Measurements from ENCODE around the gene TMPRSS6. TPM values are rescaled to one million over a fixed set of nuclear protein-coding genes. Genes with fewer than 3 reads are reported as not detected.

TMPRSS6 gene
- total RNA-seq, 1 experiment from 2014 or later: not detected

DNA sequence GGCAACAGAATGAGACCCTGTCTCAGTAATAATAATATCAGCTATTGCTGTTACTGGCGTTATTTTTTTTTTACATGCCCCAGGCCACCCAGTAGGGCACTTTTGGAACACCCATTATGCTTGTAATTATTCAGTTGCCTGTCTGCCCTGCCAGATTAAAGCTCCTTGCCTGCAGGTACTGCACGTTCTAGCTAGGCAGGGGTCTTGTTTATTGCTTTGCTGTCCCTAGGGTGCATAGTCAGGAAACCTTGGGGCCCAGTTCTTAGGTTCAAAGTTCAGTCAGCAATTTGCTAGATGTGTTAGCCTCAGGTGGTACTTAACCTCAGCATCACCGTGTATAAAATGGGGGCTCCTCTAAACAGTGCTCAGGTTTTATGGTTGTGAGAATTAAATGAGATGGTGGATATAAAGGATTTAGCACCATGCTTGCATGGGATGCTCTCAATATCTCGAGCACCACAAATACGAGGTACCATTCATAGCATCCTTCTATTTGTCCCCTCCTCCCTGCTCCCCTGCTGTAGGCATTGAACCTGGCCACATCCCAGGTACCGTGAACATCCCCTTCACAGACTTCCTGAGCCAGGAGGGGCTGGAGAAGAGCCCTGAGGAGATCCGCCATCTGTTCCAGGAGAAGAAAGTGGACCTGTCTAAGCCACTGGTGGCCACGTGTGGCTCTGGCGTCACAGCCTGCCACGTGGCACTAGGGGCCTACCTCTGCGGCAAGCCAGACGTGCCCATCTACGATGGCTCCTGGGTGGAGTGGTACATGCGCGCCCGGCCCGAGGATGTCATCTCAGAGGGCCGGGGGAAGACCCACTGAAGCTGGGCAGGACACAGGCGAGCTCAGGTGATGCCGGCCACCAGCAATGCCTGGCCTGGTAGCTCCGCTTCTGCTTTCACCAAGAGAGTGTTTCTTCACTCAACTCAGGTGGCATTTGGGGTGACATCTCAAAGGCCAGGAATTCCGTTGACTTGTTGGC is 80.5 kb downstream of the TMPRSS6 start:
- no peak for DNase-seq (ENCODE audit: low read depth)

DNA sequence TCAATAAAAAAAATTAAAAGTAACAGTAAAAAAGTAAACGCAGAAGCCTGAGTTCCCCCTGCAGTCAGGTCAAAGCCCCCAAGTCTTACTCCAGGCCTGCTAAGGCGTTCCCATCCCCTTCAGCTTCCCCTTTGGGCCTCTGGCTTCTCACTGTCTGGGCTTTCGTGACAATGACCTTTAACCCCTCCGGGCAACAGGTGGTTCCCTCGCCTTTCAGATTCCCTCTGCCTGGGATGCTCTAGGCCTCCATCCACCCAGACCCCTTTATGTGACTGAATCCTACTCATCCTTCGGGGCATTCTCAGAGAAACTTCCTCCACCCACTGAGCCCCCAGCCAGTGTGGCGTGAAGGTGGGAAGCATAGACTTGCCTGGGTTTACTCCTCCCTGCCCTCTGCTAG is 82.0 kb downstream of the TMPRSS6 start:
- no peak for DNase-seq (ENCODE audit: low read depth)

DNA sequence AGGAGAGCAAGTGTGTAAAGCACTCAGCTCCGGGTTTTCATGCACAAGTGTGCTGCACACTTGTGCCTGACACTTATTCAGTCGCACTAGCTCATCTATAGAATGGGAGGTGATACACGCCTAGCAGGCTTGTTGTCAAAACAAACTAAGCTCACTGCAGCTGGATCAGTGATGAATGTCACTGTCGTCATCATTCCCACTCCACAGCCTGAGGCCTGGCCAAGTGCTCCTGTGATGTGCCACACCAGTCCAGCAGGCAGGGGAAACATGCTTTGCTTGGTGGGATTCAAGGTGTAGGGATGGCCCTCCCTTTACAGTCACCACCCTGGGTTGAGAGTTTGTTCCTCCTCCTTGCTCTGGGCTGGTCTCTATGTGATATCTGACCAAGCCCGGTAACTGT is 83.2 kb downstream of the TMPRSS6 start:
- no peak for DNase-seq (ENCODE audit: low read depth)

DNA sequence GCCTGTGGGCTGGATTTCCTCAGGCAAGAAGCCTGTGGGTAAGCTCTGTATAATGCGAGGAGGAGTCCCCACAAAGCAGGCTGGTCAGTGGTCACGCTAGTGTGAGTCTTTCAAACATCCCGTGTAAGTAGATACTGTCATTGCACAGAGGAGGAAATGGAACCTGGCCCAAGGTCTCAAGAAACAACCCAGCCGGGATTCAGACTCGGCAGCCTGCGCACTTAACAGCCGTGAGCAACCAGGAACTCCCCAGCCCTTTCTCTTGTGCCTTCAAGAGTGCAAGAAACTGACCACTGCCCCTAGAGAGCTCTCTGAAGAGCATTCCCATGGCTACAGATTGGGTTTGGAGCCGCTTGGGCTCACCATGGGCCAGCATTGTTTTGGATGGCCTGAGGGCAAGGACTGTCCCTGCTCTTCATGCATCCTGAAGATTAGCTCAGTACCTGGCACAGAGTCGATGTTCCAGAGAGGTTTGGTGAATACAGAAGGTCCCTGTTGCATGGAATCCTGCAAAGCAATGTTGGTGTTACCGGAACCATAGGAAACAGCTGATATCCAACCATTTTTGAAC is 83.9 kb downstream of the TMPRSS6 start:
- no peak for DNase-seq (ENCODE audit: low read depth)

DNA sequence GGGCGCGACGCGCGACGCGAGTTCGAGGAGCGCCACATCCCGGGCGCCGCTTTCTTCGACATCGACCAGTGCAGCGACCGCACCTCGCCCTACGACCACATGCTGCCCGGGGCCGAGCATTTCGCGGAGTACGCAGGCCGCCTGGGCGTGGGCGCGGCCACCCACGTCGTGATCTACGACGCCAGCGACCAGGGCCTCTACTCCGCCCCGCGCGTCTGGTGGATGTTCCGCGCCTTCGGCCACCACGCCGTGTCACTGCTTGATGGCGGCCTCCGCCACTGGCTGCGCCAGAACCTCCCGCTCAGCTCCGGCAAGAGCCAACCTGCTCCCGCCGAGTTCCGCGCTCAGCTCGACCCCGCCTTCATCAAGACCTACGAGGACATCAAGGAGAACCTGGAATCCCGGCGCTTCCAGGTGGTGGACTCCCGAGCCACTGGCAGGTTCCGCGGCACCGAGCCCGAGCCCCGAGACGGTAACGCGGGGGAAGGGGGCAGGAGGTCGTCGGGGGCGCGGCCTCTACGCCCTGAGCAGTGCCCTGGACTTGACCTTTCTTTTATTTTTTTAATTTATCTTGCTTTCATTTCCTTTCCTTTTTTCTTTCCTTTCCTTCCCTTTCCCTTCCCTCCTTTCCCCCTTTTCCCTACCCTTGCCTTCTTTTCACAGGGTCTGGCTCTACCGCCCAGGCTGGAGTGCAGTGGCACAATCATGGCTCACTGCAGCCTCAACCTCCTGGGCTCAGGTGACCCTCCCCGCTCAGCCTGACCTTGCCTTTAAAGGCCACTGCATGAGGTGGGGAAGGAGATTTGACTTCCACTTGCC is 85.0 kb downstream of the TMPRSS6 start:
- no peak for DNase-seq (ENCODE audit: low read depth)

DNA sequence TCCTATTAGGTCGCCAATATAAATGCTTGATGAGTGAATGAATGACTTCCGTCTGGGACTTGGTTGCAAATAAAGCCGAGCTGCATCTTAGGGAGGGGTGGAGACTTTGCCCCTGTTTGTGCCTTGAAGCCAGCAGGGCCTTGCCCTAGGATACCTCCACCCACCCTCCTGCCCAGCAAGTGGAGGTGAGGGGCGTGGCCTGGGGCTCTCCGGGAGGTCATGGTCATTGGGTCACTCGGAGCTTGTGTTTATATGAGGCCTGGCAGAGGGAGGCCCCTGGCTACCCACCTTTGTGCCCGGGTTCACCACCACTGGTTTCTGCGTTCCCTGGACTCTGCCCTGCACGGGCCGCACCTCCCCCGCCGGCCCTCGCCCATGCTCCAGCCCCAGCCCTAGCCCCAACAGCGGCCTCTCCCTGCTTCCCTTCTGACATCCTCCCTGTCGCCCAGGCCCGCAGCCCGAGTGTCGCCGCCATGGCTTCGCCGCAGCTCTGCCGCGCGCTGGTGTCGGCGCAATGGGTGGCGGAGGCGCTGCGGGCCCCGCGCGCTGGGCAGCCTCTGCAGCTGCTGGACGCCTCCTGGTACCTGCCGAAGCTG is 85.7 kb downstream of the TMPRSS6 start:
- DNase-seq (ENCODE audit: low read depth): no peak

DNA sequence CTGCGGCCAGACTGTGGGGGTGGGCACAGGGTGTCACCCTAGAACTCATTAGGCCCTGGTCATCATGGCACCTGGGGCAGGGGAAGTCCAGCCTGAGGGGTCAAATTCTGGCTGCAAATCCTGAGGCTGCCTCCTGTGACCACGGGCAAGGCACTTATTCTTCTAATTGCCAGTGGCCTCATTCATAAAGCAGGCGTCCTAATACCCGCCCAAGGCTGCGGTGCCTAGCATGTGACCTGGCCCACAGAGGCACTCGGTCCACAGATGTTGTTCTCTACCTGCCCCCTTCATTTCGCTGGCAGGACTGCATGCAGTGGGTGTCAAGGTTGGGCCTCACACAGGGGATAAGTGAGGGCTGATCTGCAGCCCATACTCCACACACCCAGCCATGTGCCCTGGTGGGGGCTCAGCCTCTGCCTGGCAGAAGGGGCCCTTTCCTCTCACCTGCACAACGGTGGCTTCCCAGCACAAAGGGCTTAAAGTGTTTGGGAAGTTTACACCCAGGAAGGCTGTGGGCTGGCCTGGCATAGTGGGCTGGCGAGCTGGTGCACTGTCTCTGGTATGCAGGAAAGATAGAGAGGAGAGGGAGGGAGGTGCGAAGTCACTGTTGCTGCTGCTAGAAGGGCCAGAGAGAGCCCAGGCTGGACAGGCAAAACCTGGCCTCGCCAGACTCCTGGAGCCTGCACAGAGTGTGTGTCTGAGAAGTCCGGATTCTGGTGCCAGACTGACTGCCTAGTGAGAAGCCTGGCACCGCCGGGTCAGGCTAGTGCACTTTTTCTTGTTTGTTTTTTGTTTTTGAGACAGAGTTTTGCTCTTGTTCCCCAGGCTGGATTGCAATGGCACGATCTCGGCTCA is 86.8 kb downstream of the TMPRSS6 start:
- no peak for DNase-seq (ENCODE audit: low read depth)

DNA sequence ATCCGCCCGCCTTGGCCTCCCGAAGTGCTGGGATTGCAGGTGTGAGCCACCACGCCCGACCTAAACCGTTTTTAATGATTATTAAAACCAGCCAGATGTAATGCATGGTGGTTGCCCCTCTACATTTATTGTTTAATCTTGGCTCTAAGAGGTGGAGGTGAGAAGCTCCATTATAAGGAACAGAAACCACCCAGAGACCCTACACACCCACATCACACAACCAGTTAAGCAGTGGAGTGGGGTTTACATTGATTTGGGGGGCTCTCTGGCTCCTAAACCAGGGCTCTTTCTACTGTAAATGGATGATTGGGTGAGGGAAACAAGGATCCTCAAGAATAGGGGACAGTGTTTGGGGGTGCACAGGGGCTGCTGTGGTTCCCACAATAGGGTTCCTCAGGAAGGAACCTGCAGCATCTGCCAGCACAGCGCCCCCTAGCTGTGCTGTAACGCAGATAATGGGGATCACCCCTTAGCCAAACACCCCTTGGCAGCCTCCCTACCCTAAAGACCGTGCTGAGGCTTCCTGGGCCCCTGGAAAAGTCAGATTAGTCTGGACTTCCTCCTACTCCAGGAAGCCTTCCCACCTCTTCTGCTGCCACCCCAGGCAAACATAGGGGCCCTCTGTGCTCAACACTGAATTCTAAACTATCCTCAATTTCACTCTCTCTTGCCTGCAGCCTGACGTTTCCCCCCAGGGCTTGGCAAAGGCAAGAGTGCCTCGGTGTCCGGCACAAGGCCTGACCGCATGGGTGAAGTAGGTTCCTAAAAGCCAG is 87.6 kb downstream of the TMPRSS6 start:
- peak; percentile 32 for DNase-seq (ENCODE audit: low read depth)

DNA sequence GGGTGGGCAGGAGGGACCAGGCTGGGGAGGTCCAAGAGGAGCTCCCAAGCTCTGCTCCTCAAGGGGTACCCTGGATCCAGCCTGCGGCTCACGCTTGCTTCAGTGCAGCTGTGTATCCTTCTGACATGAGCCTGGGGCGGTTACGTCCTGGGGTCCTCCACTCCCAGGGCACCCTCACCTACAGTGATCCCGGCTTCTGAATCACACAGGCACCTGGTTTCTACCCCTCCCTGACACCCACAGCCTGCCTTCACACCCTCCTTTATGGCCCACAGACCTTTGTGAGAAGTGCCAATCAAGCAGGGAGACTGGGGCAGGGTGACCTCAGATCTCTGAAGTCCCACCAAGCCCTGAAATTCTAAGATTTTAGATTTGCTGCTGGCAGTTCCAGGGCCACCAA is 88.5 kb downstream of the TMPRSS6 start:
- DNase-seq (ENCODE audit: low read depth): no peak

DNA sequence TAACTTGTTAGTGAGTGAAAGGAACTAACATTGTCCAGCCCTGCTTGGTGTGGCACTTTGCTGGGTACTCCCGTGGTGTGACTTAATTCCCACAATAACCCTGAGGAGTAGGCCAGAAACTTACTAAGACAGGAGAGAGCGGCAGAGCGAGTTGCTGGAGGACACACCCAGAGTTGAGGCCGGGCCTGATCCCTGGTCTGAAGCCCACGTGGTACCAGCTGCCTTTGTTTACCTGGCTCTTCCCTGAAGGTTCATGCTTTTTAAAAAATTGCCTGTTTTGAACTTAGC is 89.4 kb downstream of the TMPRSS6 start:
- peak; percentile 33 for DNase-seq (ENCODE audit: low read depth)

DNA sequence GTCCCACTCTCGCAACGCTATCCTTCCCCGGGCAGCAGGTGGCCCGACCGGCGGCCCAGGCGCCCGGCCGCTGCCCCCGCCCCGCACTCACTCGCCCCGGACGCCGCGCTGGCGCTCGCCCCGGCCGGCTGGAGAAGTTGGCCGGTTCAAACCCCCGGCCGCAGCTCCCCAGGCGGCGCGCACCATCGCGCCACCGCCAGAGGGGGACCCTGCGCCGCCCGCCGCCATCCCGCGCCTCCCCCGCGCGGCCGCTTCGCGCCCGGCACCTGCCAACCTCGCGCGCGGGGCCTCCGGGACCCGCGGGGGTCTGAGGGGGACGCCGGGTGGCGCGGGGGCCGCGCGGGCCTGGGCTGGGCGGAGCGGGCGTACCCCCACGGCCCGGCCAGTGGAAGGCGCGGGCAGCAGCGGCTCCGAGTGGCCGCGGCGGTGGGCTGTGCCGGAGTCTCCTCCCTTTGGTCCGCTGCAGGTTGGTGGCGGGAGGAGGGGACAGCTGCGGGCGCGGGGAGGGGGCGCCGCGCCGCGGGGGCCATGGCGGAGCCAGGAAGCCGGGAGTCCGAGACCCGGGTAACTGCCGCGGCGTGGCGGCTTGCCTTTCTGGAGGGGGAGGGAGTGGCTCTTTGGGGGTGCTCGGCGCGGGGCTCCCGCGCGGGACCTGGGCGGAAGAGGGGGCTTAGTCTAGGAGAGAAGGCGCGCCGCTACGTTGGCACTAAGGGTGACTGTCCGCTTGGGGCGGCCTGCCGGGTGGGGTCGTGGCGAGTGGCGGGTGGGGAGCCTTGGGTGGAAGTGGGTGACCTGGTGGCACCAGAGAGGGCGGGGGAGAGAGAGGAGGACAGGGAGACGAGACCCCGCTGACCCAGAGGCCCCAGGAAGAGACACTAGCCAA is 90.0 kb downstream of the TMPRSS6 start, which contains the start of the genes MPST and TST:
MPST (plus strand) TSS at position 434 of the 883 bp plus-strand sequence; CDS start at position 529, 95 bp downstream.
TST (minus strand) TSS at position 139 of the 883 bp plus-strand sequence. CDS start 715 bp downstream, outside the sequence.
- DNase-seq (ENCODE audit: low read depth): peak; percentile 60

DNA sequence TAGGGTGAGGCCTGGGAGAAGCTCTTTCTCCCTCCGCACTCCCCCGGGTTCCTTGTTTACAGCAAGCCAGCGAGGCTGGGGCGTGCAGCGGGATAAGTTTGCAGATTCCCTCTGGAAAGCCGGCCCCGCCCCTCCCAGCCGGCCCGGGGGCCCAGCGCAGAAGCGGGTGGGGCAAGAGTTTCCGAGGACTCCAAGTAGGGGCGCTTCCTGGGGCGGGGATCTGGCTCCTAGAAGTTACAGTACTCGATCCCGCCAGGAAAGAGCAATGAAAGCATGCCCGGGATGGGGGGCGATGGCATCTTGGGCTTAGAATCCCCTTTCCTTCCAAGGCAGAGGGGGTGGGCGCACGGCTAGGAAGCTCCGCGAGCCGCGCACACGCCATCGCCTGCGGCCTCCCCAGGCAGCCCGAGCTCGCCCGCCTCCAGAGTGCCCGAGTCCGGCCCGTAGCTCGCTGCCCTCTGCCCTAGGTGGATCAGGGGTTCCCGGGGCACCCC is 90.7 kb downstream of the TMPRSS6 start:
- DNase-seq (ENCODE audit: low read depth): peak; percentile 57

DNA sequence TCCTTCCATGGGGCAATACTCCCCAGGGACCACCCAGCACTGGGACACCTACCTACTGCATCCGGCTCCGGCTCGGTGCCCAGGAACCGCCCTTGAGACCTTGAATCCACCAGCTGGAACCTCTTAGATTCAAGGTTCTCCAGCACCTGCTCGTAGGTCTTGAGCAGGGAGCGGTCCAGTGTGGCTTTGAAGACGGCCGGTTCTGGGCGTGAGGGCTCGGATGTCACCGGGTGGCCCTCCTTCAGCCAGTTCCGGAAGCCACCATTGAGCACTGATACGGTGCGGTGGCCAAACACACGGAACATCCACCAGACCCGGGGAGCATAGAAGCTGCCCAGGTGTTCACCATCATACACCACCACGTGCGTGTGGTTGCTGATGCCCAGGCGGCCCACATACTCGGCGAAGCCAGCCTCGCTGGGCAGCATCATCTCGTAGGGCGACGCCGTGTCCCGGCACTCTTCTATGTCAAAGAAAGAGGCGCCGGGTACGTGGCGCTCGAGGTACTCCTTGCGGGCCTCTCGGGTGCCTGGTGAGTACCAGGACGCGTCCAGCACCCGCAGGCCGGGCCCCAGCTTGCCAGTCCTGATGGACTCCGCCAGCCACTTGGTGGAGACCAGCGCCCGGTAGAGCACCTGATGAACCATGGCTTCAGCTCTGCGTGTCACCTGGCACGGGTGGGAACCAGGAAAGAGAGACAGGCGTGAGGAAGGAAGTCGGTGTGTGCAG is 91.3 kb downstream of the TMPRSS6 start:
- no peak for DNase-seq (ENCODE audit: low read depth)

DNA sequence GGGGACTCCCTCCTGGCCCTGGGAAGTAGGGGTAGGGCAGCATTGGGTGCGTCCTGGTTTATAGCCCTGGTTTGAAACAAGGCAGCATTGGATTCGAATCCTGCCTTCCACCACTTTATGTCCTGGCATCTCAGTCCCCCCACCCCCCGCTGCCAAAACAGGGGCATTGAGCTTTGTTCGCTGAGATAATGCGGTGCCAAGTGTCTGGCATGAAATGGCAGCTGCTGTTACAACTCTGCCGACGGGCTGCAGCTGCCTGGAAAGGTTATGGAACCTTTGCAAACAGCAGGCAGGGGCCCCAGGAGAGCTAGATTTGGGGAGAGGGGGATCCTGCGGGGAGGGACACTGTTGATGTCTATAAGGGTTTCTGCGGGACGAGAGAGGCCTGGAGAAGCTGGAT is 92.2 kb downstream of the TMPRSS6 start:
- DNase-seq (ENCODE audit: low read depth): no peak

DNA sequence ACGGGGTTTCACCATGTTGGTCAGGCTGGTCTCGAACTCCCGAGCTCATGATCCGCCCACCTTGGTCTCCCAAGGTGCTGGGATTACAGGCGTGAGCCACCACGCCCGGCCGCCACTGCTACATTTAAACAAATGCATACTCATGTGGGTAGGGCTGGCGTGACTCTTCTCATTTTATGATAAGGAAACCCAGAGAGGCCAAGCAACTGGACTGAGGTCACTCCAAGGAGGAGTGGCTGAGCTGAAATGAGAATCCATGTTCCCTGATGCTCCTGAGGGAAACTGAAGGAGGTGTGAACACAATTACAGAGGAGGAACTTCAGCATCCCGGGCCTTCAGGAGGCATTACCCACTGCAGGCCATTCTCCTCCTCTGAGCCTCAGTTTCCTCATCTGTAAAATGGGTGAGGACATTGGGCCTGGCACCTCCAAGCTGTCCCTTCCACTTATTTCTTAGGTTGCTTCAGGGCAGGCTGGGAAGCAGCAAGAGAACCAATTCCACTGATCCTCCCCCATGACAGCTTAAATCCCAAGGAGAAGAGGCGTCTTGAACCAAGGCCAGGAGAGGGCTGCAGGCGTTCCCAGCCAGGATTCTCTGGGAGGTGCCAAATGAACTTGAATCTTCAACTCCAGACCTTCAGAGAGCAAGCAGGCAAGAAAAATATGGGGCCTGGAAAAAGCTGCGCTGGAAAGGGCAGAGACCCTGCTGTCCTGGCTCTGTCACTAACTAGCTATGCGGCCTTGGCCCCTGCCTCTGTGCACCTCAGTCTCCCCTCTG is 93.2 kb downstream of the TMPRSS6 start:
- no peak for DNase-seq (ENCODE audit: low read depth)

DNA sequence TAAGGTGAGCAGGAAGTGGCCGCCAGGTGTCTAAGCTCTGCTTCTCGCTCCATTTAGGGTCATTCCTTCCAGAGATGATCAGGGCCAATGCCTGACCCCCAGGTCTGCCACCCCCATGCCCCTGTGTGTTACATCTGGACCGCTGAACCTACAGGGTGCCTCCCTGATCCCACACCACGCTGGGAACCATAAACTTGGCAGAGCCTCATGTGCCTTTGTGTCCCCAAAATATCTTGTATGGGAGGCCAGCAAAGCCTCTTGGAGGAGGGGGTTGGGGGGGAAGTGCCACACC is 94.0 kb downstream of the TMPRSS6 start:
- DNase-seq (ENCODE audit: low read depth): no peak

Data from RPMI7951 (cell line).